HK-2 (cell line): Measurements from ENCODE around the gene ASB18.
"Not testable (repeated sequence)": the region's sequence is repeated elsewhere in the genome, so short reads cannot be mapped to it uniquely, and the experiment has no call there.

ENCODE experiments used
- DNase-seq: peaks from one replicate; pipeline ENCODE4 v3.0.0-alpha.2; 2018; ENCODE audit not compliant: unreplicated experiment

Gene ASB18

GRCh38 chr2:236286873-236287545 lies 22.8 kb upstream of the ASB18 start:
- peak; percentile 64 for DNase-seq

DNA sequence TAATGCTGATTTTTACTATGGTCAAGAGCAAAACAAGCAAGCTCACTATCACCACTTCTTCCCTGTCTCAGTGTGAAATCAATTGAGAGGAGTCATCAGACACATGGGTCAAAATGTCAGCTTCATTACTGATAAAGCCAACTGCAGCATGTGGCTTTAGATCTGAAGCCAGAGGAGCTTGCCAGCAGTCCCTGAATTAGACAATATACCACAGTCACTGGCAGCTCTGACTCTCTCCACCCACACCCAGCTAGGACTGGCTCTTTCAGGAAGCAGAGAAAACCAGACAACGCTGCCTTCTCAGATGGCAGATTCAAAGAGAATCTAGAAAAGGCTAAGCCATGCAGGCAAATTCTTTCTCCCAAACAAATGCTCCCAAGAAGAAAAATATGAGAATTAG lies 20.0 kb upstream of the ASB18 start:
- DNase-seq = no peak

DNA sequence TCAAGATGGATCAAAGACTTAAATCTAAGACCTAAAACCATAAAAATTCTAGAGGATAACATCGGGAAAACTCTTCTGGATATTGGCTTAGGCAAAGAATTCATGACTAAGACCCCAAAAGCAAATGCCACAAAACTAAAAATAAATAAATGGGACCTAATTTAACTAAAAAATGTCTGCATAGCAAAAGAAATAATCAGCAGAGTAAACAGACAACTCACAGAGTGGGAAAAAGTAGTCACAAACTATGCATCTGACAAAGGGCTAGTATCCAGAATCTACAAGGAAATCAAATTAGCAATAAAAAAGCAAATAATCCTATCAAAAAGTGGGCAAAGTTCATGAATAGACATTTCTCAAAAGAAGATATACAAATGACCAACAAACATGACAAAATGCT lies 18.2 kb upstream of the ASB18 start:
- no peak for DNase-seq

DNA sequence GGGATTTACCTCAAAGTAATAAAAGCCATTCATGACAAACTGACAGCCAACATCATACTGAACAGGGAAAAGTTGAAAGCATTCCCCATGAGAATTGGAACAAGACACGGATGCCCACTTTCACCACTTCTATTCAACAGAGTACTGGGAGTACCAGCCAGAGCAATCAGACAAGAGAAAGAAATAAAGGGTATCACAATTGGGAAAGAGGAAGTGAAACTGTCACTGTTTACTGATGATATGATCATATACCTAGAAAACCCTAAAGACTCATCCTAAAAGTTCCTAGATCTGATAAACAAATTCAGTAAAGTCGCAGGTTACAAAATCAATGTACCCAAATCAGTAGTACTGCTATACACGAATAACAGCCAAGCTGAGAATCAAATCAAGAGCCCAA lies 17.2 kb upstream of the ASB18 start:
- no peak for DNase-seq

DNA sequence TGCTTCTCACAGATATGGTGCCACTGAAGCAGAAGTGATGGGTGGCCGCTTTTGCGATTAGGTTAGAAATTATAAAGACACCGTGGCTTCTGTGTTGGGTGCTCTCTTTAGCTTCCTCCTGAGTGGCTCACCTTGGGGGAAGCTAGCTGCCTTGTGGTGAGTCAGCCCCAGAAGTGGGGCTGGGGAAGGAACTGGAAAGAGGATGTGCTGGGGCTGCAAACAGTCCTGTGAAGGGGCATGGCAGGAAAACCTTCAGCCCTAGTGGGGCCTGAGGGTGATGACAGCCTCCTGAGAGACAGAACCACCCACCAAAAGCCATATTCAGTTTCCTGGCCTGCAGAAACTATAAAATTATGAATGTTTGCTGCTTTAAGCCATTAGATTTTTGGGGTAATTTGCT lies 8.9 kb upstream of the ASB18 start:
- DNase-seq = no peak

DNA sequence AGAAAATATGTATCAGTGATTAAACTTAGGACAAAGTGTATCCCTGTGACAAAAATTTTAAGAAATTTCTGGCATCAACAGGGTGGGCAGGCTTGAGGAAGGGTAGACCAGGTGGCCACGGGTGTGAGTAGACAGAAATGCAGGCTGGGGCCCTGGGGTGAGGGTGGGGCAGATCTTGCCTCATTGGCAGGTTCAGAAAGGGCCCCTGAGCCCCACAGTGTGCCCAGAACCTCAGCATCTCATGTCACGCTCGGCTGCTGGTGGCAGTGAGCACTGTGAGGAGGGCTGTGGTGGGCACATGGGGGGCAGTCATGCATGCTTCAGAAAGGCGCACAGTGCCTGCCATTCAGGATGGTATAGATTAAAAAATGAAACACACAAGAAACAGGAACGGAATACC lies 7.6 kb upstream of the ASB18 start:
- no peak for DNase-seq

DNA sequence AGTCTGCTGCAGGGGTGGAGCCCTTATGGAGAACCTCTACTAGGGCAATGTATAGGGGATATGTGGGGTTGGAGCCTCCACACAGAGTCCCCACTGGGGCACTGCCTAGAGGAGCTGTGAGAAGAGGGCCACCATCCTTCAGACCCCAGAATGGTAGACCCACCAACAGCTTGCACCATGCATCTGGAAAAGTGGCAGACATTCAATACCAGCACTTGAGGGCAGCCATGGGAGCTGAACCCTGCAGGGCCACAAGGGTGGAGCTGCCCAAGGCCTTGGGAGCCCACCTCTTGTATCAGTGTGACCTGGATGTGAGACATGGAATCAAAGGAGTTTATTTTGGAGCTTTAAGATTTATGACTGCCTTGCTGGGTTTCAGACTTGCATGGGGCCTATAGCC lies 5.7 kb upstream of the ASB18 start:
- DNase-seq = not testable (repeated sequence)

DNA sequence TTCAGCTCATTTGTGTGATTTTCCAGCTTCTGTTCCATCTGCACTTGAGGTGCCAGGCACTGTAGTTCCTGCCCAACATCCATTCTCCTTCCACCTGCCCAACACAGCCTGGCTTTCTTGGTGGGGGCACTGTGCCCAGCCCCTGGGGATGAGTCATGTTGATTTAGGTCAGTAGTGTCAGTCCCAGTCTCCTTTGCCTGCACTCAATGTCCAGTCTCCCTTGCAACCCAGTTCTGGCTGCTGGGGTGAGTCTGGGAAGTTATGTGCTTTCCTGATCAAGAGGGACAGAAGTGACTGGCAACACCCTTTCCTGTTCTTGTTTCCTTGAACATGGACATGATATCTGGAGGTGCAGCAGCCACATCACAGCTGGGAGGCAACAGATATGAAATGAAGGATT lies 1.5 kb upstream of the ASB18 start:
- DNase-seq = no peak

GRCh38 chr2:236262238-236262637 lies 2.0 kb downstream of the ASB18 start:
- no peak for DNase-seq

DNA sequence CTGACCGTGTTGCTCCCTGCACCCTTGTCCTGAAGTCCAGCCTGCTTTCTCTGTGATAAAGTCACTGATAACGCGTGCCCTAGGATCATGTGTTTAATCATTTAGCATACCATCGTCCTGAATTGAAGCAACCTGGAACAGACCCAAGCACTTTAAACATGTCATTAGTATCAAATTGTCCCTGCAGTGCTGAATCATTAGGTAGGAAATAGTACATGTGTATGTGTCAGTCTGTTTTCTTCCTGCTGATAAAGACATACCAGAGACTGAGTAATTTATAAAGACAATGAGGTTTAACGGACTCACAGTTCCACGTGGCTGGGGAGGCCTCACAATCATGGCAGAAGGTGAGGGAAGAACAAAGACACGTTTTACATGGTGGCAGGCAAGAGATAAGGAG lies 2.8 kb downstream of the ASB18 start:
- DNase-seq = no peak

DNA sequence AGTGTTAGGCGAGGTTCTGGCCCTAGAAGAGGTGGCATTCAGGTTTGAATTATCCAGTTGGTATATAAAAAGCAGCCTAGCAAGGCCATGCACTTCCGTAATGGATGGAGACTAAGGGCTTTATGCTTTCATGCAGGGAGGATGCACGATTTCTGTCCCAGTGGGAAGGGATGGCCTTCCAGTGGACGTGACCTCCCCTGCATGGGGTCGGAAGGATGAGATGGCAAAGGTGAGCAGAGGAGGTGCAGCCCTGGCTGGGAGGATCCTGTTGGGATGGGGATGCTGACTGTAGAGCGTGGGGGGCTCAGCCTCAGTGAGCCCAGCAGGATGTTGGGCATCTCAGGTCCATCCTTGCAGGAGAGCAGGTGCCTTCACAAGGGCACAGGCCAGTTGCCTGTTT lies 4.8 kb downstream of the ASB18 start:
- DNase-seq = no peak

GRCh38 chr2:236257575-236257974 lies 6.6 kb downstream of the ASB18 start:
- no peak for DNase-seq

- no peak for DNase-seq
These were observed 7.1 kb downstream of the ASB18 start for GRCh38 chr2:236257136-236257535.

GRCh38 chr2:236256366-236256985 lies 7.7 kb downstream of the ASB18 start:
- no peak for DNase-seq

DNA sequence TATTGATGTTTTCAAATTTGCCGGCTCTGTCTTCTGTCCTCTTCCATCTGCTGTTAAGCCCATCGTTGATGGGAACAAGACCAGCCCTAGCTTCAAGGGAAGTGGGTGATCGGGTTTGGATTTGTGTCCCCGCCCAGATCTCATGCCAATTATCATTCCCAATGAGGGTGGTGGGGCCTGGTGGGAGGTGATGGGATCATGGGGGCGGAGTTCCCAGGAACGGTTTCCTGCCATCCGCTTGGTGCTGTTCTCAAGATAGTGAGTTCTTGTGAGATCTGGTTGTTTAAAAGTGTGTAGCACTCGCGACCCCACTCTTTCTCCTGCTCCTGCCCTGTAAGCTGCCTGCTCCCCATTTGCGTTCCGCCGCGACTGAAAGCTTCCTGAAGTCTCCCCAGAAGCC lies 9.5 kb downstream of the ASB18 start:
- no peak for DNase-seq

DNA sequence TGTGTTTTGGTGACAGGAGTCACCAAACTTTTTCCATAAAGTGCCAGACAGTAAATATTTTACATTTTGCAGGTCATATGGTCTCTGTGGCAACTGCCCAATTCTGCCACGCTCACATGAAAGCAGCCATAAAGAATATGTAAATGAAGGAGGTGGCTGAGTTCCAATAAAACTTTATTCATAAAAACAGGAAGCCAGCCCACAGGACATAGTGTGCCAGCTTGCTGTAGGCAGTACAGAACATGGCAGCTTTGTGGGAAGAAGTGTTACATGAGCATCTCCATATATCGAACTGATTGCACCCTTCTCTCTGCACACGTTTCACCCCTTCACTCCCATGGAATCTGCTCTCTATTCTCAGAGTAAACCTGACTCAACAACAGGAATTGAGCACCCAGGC lies 10.2 kb downstream of the ASB18 start:
- DNase-seq = no peak

GRCh38 chr2:236252602-236253001 lies 11.6 kb downstream of the ASB18 start:
- no peak for DNase-seq

DNA sequence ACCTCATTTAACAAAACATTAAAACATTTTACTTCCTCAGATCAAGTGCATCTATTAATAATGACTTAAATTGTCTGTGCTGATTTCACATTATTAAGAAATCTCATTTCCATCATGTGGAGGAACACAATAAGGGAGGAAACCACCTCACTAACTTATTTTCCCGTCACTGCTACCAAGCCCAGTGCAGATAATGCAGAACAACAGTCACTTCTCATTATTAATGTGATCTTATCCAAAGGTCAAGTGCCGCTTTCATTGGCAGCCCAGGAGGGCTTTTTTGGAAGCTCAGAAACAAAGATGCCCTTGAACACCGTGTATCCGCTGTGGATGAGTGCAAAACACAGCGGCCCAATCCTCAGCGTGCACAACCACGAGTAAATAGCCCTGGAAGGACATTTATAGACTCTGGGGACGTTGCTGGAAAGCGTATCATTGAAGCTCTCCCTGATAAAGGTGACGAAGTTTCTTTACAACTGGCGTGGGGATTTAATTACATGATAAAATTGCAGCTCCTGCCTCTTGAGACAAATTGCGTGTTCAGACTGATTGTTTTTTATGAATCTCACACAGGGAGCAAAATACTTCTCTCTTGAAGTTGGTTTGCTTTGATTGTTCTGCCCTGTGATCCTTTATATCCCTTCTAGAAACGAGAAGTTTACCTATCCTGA lies 13.2 kb downstream of the ASB18 start:
- no peak for DNase-seq

DNA sequence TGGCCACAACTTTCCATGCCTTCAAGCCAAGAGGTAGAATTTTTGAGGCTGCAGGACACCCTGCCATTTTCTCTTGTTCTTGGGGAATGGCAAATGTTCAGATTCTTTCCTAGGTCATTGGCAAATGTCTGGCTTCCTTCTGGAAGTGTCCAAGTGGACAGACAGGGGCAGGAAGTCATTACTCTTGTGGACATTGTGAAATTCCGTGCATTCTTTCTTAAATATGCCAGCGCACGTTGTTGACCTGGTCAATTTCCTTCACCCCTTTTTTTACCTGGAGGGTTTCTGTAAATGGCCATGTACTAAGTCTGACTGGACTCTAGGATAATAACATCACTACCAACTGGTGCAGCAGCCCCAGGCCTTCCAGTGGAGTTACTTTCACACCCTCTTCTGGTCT lies 13.9 kb downstream of the ASB18 start:
- no peak for DNase-seq

GRCh38 chr2:236249066-236249465 lies 15.1 kb downstream of the ASB18 start:
- DNase-seq = no peak

GRCh38 chr2:236246711-236247246 lies 17.4 kb downstream of the ASB18 start:
- DNase-seq = no peak

- DNase-seq = no peak
These were observed 19.9 kb downstream of the ASB18 start for GRCh38 chr2:236244256-236244655.

DNA sequence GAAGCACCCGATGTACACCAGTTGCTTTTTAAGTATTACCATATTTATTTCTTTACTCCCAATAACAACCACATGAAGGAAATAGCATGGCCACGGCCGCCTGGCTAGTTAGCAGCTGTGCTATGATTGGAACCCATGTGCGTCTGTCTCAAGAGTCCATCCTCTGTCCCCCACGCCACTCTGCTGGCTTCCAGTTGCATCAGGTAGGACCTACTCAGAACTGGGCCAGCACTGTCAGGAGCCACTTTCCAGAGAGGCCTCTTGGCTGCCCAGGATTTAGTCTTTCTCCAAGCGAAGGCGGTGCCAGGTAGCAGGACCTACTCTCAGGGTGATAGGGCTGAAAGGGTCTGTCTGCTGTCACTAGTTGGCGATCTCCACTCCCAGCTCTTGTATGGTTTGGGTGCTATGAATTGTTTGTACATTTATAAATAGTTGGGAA lies 22.1 kb downstream of the ASB18 start:
- no peak for DNase-seq
